ENCODE data around the gene RASGRF1.

DNA sequence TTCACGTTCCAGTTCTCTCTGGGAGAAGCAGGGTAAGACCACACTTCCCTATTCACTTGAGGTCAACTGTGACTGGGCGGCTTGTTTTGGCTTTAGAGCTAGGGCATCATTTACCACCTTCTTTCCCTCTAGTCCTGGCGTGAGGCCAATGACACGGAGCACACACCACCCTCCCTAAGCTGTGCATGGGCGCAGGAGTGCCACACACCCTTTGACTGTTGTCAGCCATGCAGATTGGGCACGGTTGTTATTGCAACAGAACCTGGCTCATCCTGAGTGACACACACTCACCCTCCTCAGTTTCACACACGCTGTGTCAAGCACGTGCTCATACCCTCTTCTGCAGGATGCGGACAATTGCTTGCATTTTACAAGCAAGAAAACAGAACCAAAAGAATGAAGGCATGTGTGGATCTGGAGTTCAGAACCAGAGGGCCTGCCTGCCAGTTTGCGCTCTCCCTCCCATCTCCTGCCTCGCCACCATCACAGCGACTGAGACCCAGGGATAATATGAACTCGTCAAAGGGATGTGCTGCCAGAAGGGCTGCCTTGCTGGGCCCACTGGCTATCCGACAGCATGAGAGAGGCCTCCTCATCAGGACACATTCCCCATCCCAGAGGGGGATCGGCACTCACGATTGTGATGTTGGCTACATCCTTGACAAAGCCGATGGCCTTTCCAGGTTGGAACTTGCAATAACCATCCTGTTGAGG, 163.3 kb downstream of the RASGRF1 start:
- TF ChIP-seq, protein P1, sequence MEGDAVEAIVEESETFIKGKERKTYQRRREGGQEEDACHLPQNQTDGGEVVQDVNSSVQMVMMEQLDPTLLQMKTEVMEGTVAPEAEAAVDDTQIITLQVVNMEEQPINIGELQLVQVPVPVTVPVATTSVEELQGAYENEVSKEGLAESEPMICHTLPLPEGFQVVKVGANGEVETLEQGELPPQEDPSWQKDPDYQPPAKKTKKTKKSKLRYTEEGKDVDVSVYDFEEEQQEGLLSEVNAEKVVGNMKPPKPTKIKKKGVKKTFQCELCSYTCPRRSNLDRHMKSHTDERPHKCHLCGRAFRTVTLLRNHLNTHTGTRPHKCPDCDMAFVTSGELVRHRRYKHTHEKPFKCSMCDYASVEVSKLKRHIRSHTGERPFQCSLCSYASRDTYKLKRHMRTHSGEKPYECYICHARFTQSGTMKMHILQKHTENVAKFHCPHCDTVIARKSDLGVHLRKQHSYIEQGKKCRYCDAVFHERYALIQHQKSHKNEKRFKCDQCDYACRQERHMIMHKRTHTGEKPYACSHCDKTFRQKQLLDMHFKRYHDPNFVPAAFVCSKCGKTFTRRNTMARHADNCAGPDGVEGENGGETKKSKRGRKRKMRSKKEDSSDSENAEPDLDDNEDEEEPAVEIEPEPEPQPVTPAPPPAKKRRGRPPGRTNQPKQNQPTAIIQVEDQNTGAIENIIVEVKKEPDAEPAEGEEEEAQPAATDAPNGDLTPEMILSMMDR (IDR thresholded peaks at IDR 0.05): no peak
- TF ChIP-seq POLR2A (IDR thresholded peaks at IDR 0.05): no peak
